AG10803 (cell line): ENCODE results near the gene LRRK2.

Experiments
- DNase-seq: peaks from one replicate; pipeline ENCODE4 v3.0.0; 2010; ENCODE audit warnings: low read depth
- H3K4me3 ChIP-seq: 2 replicates; pipeline ENCODE4 v1.5.1; 2011; ENCODE audit warnings: mild to moderate bottlenecking, low read length, control low read depth
- TF ChIP-seq, protein P1 (sequence below): conservative IDR thresholded peaks from 2 replicates; pipeline ENCODE4 v1.5.1; 2011; ENCODE audit warnings: mild to moderate bottlenecking, low read length, control low read depth, inconsistent platforms

The LRRK2 gene

GRCh38 chr12:40224439-40225291, at the start of gene LRRK2:
Gene LRRK2, plus strand, starts transcription at chr12:40224997. Its CDS starts 135 bp downstream, at chr12:40225132.
- TF ChIP-seq, protein P1, sequence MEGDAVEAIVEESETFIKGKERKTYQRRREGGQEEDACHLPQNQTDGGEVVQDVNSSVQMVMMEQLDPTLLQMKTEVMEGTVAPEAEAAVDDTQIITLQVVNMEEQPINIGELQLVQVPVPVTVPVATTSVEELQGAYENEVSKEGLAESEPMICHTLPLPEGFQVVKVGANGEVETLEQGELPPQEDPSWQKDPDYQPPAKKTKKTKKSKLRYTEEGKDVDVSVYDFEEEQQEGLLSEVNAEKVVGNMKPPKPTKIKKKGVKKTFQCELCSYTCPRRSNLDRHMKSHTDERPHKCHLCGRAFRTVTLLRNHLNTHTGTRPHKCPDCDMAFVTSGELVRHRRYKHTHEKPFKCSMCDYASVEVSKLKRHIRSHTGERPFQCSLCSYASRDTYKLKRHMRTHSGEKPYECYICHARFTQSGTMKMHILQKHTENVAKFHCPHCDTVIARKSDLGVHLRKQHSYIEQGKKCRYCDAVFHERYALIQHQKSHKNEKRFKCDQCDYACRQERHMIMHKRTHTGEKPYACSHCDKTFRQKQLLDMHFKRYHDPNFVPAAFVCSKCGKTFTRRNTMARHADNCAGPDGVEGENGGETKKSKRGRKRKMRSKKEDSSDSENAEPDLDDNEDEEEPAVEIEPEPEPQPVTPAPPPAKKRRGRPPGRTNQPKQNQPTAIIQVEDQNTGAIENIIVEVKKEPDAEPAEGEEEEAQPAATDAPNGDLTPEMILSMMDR, result no peak
- H3K4me3 ChIP-seq, result peak within 1 kb of the TSS; percentile 72
- peak; percentile 79 for DNase-seq

DNA sequence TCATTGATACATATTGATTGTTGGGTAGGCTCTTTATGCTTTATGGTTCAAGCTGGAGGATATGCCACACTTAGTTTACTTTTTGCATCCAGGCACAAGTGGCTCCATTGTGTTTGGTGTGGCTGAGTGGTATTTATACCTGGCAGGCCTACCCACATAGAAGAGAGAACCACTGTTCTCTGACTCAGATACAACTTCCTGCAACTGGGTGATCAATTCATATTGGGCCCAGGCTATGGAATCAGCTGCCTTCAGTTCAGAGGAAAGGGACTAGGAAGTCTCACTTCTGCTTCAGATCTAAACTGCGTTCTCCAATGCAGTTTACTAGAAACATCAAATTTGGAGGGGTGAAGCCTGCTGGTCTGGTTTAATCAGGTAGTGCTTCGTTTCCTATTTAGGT, 49.8 kb upstream of the LRRK2 start:
- no peak overlapping the region for H3K4me3 ChIP-seq
- TF ChIP-seq, protein P1, result no peak
- no peak for DNase-seq

GRCh38 chr12:40175489-40175888, 49.3 kb upstream of the LRRK2 start:
- TF ChIP-seq, protein P1, result no peak

DNA sequence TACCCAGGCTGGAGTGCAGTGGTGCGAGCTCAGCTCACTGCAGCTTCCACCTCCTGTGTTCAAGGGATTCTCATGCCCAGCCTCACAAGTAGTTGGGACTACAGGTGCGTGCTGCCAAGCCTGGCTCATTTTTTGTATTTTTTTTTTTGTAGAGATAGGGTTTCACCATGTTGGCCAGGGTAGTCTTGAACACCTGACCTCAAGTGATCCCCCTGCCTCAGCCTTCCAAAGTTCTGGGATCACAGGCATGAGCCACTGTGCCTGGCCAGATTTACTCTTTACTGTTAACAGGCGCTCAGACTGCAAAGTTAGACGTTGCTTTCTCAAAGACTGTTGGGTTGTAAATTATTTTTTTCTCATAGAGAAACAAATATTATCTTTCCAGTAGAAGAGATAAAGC, 46.1 kb upstream of the LRRK2 start:
- TF ChIP-seq, protein P1, result no peak
- H3K4me3 ChIP-seq, result no peak overlapping the region
- DNase-seq, result no peak

More at GRCh38 chr12:40175489-40175888, 49.3 kb upstream of the LRRK2 start:
- no peak overlapping the region for H3K4me3 ChIP-seq
- DNase-seq, result no peak

- DNase-seq, result no peak
- H3K4me3 ChIP-seq, result no peak overlapping the region
- TF ChIP-seq, protein P1, result no peak
Observed at GRCh38 chr12:40181490-40181889, 43.3 kb upstream of the LRRK2 start.

DNA sequence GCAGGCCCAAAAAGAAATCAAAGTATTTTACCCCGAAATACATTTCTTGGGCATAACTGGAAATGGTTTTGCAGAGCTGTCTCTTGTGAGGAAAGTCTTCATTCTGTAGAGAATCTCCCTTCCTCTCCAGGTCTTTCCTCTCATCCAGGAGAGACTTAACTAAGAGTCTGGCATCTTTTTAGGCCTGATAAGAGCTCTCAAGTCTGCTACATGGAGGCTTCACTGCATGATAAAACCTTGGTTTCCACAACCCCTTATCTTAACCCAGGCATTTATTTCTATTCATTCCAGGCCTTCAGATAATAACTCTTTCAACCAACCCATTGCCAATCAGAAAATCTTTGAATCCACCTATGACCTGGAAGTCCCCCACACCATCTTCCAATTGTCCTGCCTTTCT, 41.1 kb upstream of the LRRK2 start:
- TF ChIP-seq, protein P1, result no peak
- H3K4me3 ChIP-seq, result no peak overlapping the region
- no peak for DNase-seq
